Esophagus mucosa (tissue), 1 donor: ENCODE results near the gene TTC3. TPM values are rescaled to one million over a fixed set of nuclear protein-coding genes. Genes with fewer than 3 reads are reported as not detected.

ENCODE experiments used
- total RNA-seq: library from RNA; stranded (reverse); gene quantifications from one replicate; pipeline ENCODE4 v1.2.4, GENCODE V29; 2023
- donor health status: DM: yes; HTN: yes; CAD: no.

The TTC3 gene
- total RNA-seq, 1 donor from 2014 or later, result 39.8 TPM

Other genes starting within 250 kb of the TTC3 start
- gene HLCS, start 106.6 kb upstream of the TTC3 start, total RNA-seq, result 11.6 TPM
- not detected for gene RIPPLY3, start 66.6 kb upstream of the TTC3 start, total RNA-seq
- gene PIGP, start 183 bp upstream of the TTC3 start, total RNA-seq, result 16.6 TPM
- 36.7 TPM for gene VPS26C, start 194.1 kb downstream of the TTC3 start, total RNA-seq